PFSK-1 (cell line): Measurements from ENCODE around the gene RPS6KC1.

Source experiments
- FOXP2 ChIP-seq: optimal IDR thresholded peaks from 2 replicates; pipeline ENCODE3; 2011; ENCODE audit warnings: borderline replicate concordance, control low read depth, inconsistent platforms; ENCODE audit not compliant: insufficient read depth; ENCODE audit errors: extremely low read length, extremely low read depth
- POLR2AphosphoS5 ChIP-seq: IDR thresholded peaks from 2 replicates; pipeline ENCODE4 v1.6.1; 2012; ENCODE audit warnings: low read depth, mild to moderate bottlenecking, control low read depth, low read length, moderate library complexity
- SIN3A ChIP-seq: IDR thresholded peaks from 2 replicates; pipeline ENCODE4 v1.6.1; 2012; ENCODE audit warnings: mild to moderate bottlenecking, low read length, moderate library complexity, borderline replicate concordance; ENCODE audit not compliant: insufficient read depth
- TAF1 ChIP-seq: IDR thresholded peaks from 2 replicates; pipeline ENCODE4 v1.6.1; 2012; ENCODE audit warnings: low read length, control low read depth, borderline replicate concordance; ENCODE audit not compliant: insufficient read depth
- TF ChIP-seq, protein P1 (sequence below), 2 experiments: IDR thresholded peaks; 2 replicates each; pipeline versions ENCODE4 v1.6.1 to v1.8.0; 2011 to 2012; ENCODE audit warnings: low read depth in 2 of 2, low read length in 2 of 2, control low read depth in 1 of 2, inconsistent platforms in 1 of 2, mild to moderate bottlenecking in 1 of 2, moderate library complexity in 1 of 2; ENCODE audit not compliant: insufficient read depth in 1 of 2

DNA sequence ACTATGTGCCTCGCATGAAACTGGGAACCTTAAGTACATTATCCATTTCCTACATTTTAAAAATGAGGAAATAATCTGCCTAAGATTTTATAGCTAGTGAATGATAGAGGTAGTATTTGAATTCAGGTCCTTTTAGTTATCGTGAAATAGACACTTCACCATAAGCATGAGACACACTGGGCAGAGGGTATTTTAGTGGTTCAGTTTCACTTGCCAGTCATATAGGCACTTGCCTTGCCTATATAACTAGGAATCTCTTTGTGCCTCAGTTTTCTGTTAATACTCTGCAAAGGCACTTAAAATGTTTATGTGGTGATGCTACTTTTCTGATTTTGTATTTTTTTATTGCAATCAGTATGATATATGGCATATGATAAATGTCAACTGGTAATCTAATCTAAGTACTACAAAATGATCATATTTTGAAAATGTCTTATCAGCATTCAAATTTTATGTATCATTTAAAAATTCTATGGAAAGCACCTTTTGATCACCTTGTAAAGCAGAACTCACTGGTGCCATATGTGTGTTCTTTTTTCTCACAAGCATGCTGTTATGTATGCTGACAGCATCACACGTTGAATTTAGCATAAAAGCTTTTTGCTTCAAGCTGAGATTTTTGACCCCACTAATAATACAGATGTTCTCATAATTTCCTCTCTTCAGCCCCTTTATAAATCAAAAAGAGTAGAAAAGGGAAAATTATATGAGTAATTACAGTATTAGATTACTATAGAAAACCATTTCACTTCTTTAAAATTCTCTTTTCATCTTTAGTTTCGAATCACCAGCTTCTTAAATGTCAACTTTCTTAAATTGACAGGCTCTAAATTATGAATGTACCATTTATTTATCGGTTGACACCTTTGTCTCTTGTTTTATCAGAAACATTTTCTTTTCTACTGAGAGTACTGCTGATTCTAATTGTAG lies 52.6 kb downstream of the RPS6KC1 start:
- TF ChIP-seq POLR2AphosphoS5 (no peak), SIN3A (no peak), TAF1 (no peak), FOXP2 (no peak)
- TF ChIP-seq, protein P1, sequence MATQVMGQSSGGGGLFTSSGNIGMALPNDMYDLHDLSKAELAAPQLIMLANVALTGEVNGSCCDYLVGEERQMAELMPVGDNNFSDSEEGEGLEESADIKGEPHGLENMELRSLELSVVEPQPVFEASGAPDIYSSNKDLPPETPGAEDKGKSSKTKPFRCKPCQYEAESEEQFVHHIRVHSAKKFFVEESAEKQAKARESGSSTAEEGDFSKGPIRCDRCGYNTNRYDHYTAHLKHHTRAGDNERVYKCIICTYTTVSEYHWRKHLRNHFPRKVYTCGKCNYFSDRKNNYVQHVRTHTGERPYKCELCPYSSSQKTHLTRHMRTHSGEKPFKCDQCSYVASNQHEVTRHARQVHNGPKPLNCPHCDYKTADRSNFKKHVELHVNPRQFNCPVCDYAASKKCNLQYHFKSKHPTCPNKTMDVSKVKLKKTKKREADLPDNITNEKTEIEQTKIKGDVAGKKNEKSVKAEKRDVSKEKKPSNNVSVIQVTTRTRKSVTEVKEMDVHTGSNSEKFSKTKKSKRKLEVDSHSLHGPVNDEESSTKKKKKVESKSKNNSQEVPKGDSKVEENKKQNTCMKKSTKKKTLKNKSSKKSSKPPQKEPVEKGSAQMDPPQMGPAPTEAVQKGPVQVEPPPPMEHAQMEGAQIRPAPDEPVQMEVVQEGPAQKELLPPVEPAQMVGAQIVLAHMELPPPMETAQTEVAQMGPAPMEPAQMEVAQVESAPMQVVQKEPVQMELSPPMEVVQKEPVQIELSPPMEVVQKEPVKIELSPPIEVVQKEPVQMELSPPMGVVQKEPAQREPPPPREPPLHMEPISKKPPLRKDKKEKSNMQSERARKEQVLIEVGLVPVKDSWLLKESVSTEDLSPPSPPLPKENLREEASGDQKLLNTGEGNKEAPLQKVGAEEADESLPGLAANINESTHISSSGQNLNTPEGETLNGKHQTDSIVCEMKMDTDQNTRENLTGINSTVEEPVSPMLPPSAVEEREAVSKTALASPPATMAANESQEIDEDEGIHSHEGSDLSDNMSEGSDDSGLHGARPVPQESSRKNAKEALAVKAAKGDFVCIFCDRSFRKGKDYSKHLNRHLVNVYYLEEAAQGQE (IDR thresholded peaks at IDR 0.05; ENCODE audit: insufficient read depth in 1 of 2, low read depth in 2 of 2, low read length in 2 of 2): no peak
